Breast epithelium (tissue), 3 donors: Measurements from ENCODE around the gene NDUFB2.

ENCODE experiments used
- POLR2A ChIP-seq: fragments of 450-650 bp; IDR thresholded peaks from one replicate; pipeline ENCODE4 v1.6.1; 2016; ENCODE audit warnings: antibody characterized with exemption, mild to moderate bottlenecking, moderate library complexity
- TF ChIP-seq, protein P1 (sequence below), 3 donors: fragments of 450-650 bp; IDR thresholded peaks; one replicate each; pipeline ENCODE4 v1.5.1; 2016 to 2017; ENCODE audit warnings: antibody characterized with exemption in 3 of 3, mild to moderate bottlenecking in 3 of 3, moderate library complexity in 3 of 3

- TF ChIP-seq, protein P1, sequence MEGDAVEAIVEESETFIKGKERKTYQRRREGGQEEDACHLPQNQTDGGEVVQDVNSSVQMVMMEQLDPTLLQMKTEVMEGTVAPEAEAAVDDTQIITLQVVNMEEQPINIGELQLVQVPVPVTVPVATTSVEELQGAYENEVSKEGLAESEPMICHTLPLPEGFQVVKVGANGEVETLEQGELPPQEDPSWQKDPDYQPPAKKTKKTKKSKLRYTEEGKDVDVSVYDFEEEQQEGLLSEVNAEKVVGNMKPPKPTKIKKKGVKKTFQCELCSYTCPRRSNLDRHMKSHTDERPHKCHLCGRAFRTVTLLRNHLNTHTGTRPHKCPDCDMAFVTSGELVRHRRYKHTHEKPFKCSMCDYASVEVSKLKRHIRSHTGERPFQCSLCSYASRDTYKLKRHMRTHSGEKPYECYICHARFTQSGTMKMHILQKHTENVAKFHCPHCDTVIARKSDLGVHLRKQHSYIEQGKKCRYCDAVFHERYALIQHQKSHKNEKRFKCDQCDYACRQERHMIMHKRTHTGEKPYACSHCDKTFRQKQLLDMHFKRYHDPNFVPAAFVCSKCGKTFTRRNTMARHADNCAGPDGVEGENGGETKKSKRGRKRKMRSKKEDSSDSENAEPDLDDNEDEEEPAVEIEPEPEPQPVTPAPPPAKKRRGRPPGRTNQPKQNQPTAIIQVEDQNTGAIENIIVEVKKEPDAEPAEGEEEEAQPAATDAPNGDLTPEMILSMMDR (IDR thresholded peaks at IDR 0.05) = no peak
- no peak for TF ChIP-seq POLR2A
Observed at GRCh38 chr7:140719721-140720120, 23.2 kb downstream of the NDUFB2 start.
